22Rv1 (cell line): ENCODE results near the gene SMG9.

Experiments
- CTCF ChIP-seq: fragments of 450-650 bp; IDR thresholded peaks from 2 replicates; pipeline ENCODE4 v1.5.1; 2017; ENCODE audit warnings: mild to moderate bottlenecking
- ZFX ChIP-seq: fragments of 450-650 bp; IDR thresholded peaks from 2 replicates; pipeline ENCODE4 v1.6.1; 2017; ENCODE audit warnings: antibody characterized with exemption, borderline replicate concordance

GRCh38 chr19:43688059-43688701 is 66.6 kb downstream of the SMG9 start:
- TF ChIP-seq CTCF = no peak
- TF ChIP-seq ZFX = no peak
